ENCODE results near the gene KMO. TPM values are rescaled to one million over a fixed set of nuclear protein-coding genes. Genes with fewer than 3 reads are reported as not detected.

KMO gene
- polyA plus RNA-seq, 3 donors, result 4.7 to 9.0 (median 6.4) TPM

- H3K27me3 ChIP-seq (ENCODE audit: control insufficient read depth in 2 of 2, insufficient read depth in 2 of 2, low read length in 2 of 2), result no peaks in the 10 kb centered on the region
- peaks cover 48 to 49% of the 10 kb centered on the region in 2 donors for H3K36me3 Mint-ChIP-seq
- intact Hi-C loops (cut with micrococcal nuclease), result no loop called here
- TF ChIP-seq, protein P1, sequence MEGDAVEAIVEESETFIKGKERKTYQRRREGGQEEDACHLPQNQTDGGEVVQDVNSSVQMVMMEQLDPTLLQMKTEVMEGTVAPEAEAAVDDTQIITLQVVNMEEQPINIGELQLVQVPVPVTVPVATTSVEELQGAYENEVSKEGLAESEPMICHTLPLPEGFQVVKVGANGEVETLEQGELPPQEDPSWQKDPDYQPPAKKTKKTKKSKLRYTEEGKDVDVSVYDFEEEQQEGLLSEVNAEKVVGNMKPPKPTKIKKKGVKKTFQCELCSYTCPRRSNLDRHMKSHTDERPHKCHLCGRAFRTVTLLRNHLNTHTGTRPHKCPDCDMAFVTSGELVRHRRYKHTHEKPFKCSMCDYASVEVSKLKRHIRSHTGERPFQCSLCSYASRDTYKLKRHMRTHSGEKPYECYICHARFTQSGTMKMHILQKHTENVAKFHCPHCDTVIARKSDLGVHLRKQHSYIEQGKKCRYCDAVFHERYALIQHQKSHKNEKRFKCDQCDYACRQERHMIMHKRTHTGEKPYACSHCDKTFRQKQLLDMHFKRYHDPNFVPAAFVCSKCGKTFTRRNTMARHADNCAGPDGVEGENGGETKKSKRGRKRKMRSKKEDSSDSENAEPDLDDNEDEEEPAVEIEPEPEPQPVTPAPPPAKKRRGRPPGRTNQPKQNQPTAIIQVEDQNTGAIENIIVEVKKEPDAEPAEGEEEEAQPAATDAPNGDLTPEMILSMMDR (IDR thresholded peaks at IDR 0.05), result no peak
- H3K79me2 ChIP-seq (ENCODE audit: insufficient read depth, low read length), result no peaks in the 10 kb centered on the region
- H3K4me1 ChIP-seq (ENCODE audit: control insufficient read depth in 1 of 2, insufficient read depth in 2 of 2, low read length in 2 of 2), result peaks cover 32 to 35% of the 10 kb centered on the region in 2 donors
- peaks cover 50% of the 10 kb centered on the region for H3K4me1 Mint-ChIP-seq
- DNase-seq, result no peak
- H3K36me3 ChIP-seq (replicated peaks in 1 of 2; ENCODE audit: control insufficient read depth in 1 of 2, insufficient read depth in 2 of 2, low read length in 2 of 2), result peaks cover 15 to 28% of the 10 kb centered on the region in 2 donors
- peaks cover 0 to 8% (median 3%) of the 10 kb centered on the region in 7 donors for H3K9me3 Mint-ChIP-seq
- no peak overlapping the region for H3K27ac ChIP-seq (ENCODE audit: low read depth in 1 of 2, low read length in 2 of 2)
- H3K4me3 Mint-ChIP-seq, result no peak overlapping the region
- WGBS (ENCODE audit: insufficient coverage), result no CpG with 5 or more reads among the region's 5 CpGs
- H3K9me3 ChIP-seq (replicated peaks in 1 of 2; ENCODE audit: control insufficient read depth in 1 of 2, insufficient read depth in 1 of 2, low read length in 2 of 2), result no peaks in the 10 kb centered on the region
- no peak overlapping the region for H3K9ac ChIP-seq (ENCODE audit: insufficient read depth, low read length, poor library complexity, severe bottlenecking)
- H3K4me3 ChIP-seq (replicated peaks in 1 of 3; ENCODE audit: low read depth in 2 of 3, low read length in 3 of 3), result no peak overlapping the region
- H4K20me1 ChIP-seq (ENCODE audit: insufficient read depth, low read length), result no peaks in the 10 kb centered on the region
- H3K27me3 Mint-ChIP-seq (ENCODE audit: low read depth in 3 of 3), result peaks cover 0 to 2% (median 2%) of the 10 kb centered on the region in 3 donors
- H2AFZ ChIP-seq (ENCODE audit: insufficient read depth, low read depth, low read length, poor library complexity, severe bottlenecking), result no peak overlapping the region
- no peak overlapping the region for H3K4me2 ChIP-seq (replicated peaks; ENCODE audit: extremely low read depth, low read length, poor library complexity, severe bottlenecking)
- H3K27ac Mint-ChIP-seq, result peak overlapping the region in 1 of 7 donors; percentile 56
Observed at GRCh38 chr1:241557551-241558193, 25.5 kb downstream of the KMO start.

GRCh38 chr1:241560146-241560848 lies 28.1 kb downstream of the KMO start:
- Histone ChIP-seq H3K4me2 (replicated peaks; ENCODE audit: extremely low read depth, low read length, poor library complexity, severe bottlenecking) (peak overlapping the region; percentile 57), H3K9me3 (replicated peaks in 1 of 2; ENCODE audit: control insufficient read depth in 1 of 2, insufficient read depth in 1 of 2, low read length in 2 of 2) (no peaks in the 10 kb centered on the region), H3K9ac (ENCODE audit: insufficient read depth, low read length, poor library complexity, severe bottlenecking) (peak overlapping the region; percentile 35), H3K36me3 (replicated peaks in 1 of 2; ENCODE audit: control insufficient read depth in 1 of 2, insufficient read depth in 2 of 2, low read length in 2 of 2) (peaks cover 21 to 46% of the 10 kb centered on the region in 2 donors), H3K4me1 (ENCODE audit: control insufficient read depth in 1 of 2, insufficient read depth in 2 of 2, low read length in 2 of 2) (peaks cover 18 to 27% of the 10 kb centered on the region in 2 donors), H3K27me3 (ENCODE audit: control insufficient read depth in 2 of 2, insufficient read depth in 2 of 2, low read length in 2 of 2) (no peaks in the 10 kb centered on the region), H2AFZ (ENCODE audit: insufficient read depth, low read depth, low read length, poor library complexity, severe bottlenecking) (peak overlapping the region; percentile 39), H3K27ac (ENCODE audit: low read depth in 1 of 2, low read length in 2 of 2) (peak overlapping the region in 1 of 2 donors; percentile 88), H4K20me1 (ENCODE audit: insufficient read depth, low read length) (no peaks in the 10 kb centered on the region), H3K79me2 (ENCODE audit: insufficient read depth, low read length) (no peaks in the 10 kb centered on the region), H3K4me3 (replicated peaks in 1 of 3; ENCODE audit: low read depth in 2 of 3, low read length in 3 of 3) (peak overlapping the region in 1 of 3 experiments; percentile 54)
- Mint-ChIP-seq H3K9me3 (peaks cover 0 to 6% (median 3%) of the 10 kb centered on the region in 7 donors), H3K4me3 (peak overlapping the region in 1 of 2 donors; percentile 62), H3K27ac (peak overlapping the region; percentile 74 to 93 (median 93)), H3K4me1 (peaks cover 41% of the 10 kb centered on the region), H3K27me3 (ENCODE audit: low read depth in 3 of 3) (peaks cover 0 to 2% (median 0%) of the 10 kb centered on the region in 3 donors), H3K36me3 (peaks cover 51 to 55% of the 10 kb centered on the region in 2 donors)
- TF ChIP-seq, protein P1 (IDR thresholded peaks at IDR 0.05), result no peak
- intact Hi-C loops (cut with micrococcal nuclease), result no loop called here
- 25% methylated on average over 2 of the region's 4 CpGs for WGBS (ENCODE audit: insufficient coverage)
- DNase-seq, result peak; percentile 49 to 70 (median 55)
